ENCODE measurements around the gene TP53INP2.

Gene TP53INP2

GRCh38 chr20:34747479-34747878, 43.3 kb downstream of the TP53INP2 start:
- H3K27ac ChIP-seq (replicated peaks; ENCODE audit: low read length) = no peak overlapping the region
- H3K27me3 ChIP-seq (ENCODE audit: control insufficient read depth in 3 of 3, insufficient read depth in 3 of 3, low read depth in 1 of 3, low read length in 3 of 3) = no peaks in the 10 kb centered on the region
- no peaks in the 10 kb centered on the region for H3K9me3 ChIP-seq (replicated peaks in 1 of 2; ENCODE audit: control insufficient read depth in 2 of 2, insufficient read depth in 1 of 2, low read depth in 1 of 2, low read length in 2 of 2)
- no peak overlapping the region for H2BK15ac ChIP-seq (ENCODE audit: low read length)
- H3K36me3 ChIP-seq (replicated peaks in 1 of 2; ENCODE audit: control insufficient read depth in 2 of 2, insufficient read depth in 2 of 2, low read length in 2 of 2) = peaks cover 28 to 96% of the 10 kb centered on the region in 2 donors
- H3K4me1 ChIP-seq (ENCODE audit: control insufficient read depth in 2 of 2, insufficient read depth in 1 of 2, low read depth in 1 of 2, low read length in 2 of 2) = no peaks in the 10 kb centered on the region
- DNase-seq (ENCODE audit: low spot score) = no peak
- H4K8ac ChIP-seq (ENCODE audit: low read depth, low read length) = no peak overlapping the region
- H3K14ac ChIP-seq (ENCODE audit: low read length) = no peak overlapping the region
- no peak overlapping the region for H3K4ac ChIP-seq (ENCODE audit: low read length)
- no peak overlapping the region for H3K4me2 ChIP-seq (ENCODE audit: insufficient read depth, low read length, poor library complexity, severe bottlenecking)
- no peak overlapping the region for H3K4me3 ChIP-seq (ENCODE audit: low read length in 2 of 2)
- H2BK120ac ChIP-seq (ENCODE audit: low read depth, low read length) = no peak overlapping the region
- WGBS, 2 donors (ENCODE audit: extremely low coverage in 2 of 2, insufficient read length in 2 of 2, insufficient replicate concordance in 1 of 2) = no CpG with 5 or more reads among the region's 2 CpGs
- no peak overlapping the region for H2BK12ac ChIP-seq (ENCODE audit: low read length)
- H2BK5ac ChIP-seq (ENCODE audit: low read length) = no peak overlapping the region
- no peak overlapping the region for H3K18ac ChIP-seq (ENCODE audit: low read length)
- H4K91ac ChIP-seq (ENCODE audit: low read depth, low read length, poor library complexity) = no peak overlapping the region
- no peaks in the 10 kb centered on the region for H3K79me1 ChIP-seq (ENCODE audit: low read depth, low read length)
- H2AK5ac ChIP-seq (ENCODE audit: low read depth, low read length) = no peak overlapping the region
- no peak overlapping the region for H2AFZ ChIP-seq (ENCODE audit: low read length)
- H3K23ac ChIP-seq (ENCODE audit: low read depth, low read length, poor library complexity) = no peak overlapping the region
- no peak overlapping the region for H3K9ac ChIP-seq (ENCODE audit: low read depth, low read length, poor library complexity)

DNA sequence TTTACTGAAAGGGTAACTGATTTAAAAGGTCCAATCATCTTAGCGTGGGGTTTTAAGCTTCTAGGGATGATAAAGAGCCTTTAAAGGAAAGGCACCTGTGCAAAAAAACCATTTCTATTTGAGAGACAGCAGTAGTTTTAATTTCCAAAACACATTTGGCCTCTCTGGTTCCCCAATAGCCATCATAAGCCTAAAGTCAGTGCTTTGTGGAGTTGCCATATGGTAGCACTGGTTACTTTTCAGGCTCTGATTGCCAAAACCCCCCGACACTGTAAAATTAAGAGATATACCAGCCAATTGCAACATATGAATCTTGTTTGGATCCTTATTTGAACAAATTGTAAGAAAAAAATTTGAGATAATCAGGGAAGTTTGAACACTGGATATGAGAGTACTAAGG, 44.6 kb downstream of the TP53INP2 start:
- Histone ChIP-seq H3K4me1 (ENCODE audit: control insufficient read depth in 2 of 2, insufficient read depth in 1 of 2, low read depth in 1 of 2, low read length in 2 of 2) (no peaks in the 10 kb centered on the region), H2BK120ac (ENCODE audit: low read depth, low read length) (no peak overlapping the region), H3K27ac (replicated peaks; ENCODE audit: low read length) (no peak overlapping the region), H4K91ac (ENCODE audit: low read depth, low read length, poor library complexity) (no peak overlapping the region), H3K9me3 (replicated peaks in 1 of 2; ENCODE audit: control insufficient read depth in 2 of 2, insufficient read depth in 1 of 2, low read depth in 1 of 2, low read length in 2 of 2) (no peaks in the 10 kb centered on the region), H3K79me1 (ENCODE audit: low read depth, low read length) (no peaks in the 10 kb centered on the region), H3K14ac (ENCODE audit: low read length) (no peak overlapping the region), H2AK5ac (ENCODE audit: low read depth, low read length) (no peak overlapping the region), H4K8ac (ENCODE audit: low read depth, low read length) (no peak overlapping the region), H3K4me2 (ENCODE audit: insufficient read depth, low read length, poor library complexity, severe bottlenecking) (no peak overlapping the region), H3K23ac (ENCODE audit: low read depth, low read length, poor library complexity) (no peak overlapping the region), H3K27me3 (ENCODE audit: control insufficient read depth in 3 of 3, insufficient read depth in 3 of 3, low read depth in 1 of 3, low read length in 3 of 3) (no peaks in the 10 kb centered on the region), H3K36me3 (replicated peaks in 1 of 2; ENCODE audit: control insufficient read depth in 2 of 2, insufficient read depth in 2 of 2, low read length in 2 of 2) (peaks cover 19 to 95% of the 10 kb centered on the region in 2 donors), H2AFZ (ENCODE audit: low read length) (no peak overlapping the region), H3K4me3 (ENCODE audit: low read length in 2 of 2) (no peak overlapping the region), H3K9ac (ENCODE audit: low read depth, low read length, poor library complexity) (no peak overlapping the region), H2BK12ac (ENCODE audit: low read length) (no peak overlapping the region), H3K4ac (ENCODE audit: low read length) (no peak overlapping the region), H2BK15ac (ENCODE audit: low read length) (no peak overlapping the region), H2BK5ac (ENCODE audit: low read length) (no peak overlapping the region), H3K18ac (ENCODE audit: low read length) (no peak overlapping the region)
- WGBS, 2 donors (ENCODE audit: extremely low coverage in 2 of 2, insufficient read length in 2 of 2, insufficient replicate concordance in 1 of 2) = no CpG with 5 or more reads among the region's 2 CpGs
- DNase-seq (ENCODE audit: low spot score) = no peak

GRCh38 chr20:34750484-34750883, 46.3 kb downstream of the TP53INP2 start:
- Histone ChIP-seq H2BK120ac (ENCODE audit: low read depth, low read length) (no peak overlapping the region), H3K4ac (ENCODE audit: low read length) (no peak overlapping the region), H4K8ac (ENCODE audit: low read depth, low read length) (no peak overlapping the region), H3K4me2 (ENCODE audit: insufficient read depth, low read length, poor library complexity, severe bottlenecking) (no peak overlapping the region), H3K27me3 (ENCODE audit: control insufficient read depth in 3 of 3, insufficient read depth in 3 of 3, low read depth in 1 of 3, low read length in 3 of 3) (no peaks in the 10 kb centered on the region), H3K14ac (ENCODE audit: low read length) (no peak overlapping the region), H3K9ac (ENCODE audit: low read depth, low read length, poor library complexity) (no peak overlapping the region), H3K4me1 (ENCODE audit: control insufficient read depth in 2 of 2, insufficient read depth in 1 of 2, low read depth in 1 of 2, low read length in 2 of 2) (no peaks in the 10 kb centered on the region), H3K18ac (ENCODE audit: low read length) (no peak overlapping the region), H2BK12ac (ENCODE audit: low read length) (no peak overlapping the region), H2BK15ac (ENCODE audit: low read length) (no peak overlapping the region), H3K79me1 (ENCODE audit: low read depth, low read length) (no peaks in the 10 kb centered on the region), H2AK5ac (ENCODE audit: low read depth, low read length) (no peak overlapping the region), H3K36me3 (replicated peaks in 1 of 2; ENCODE audit: control insufficient read depth in 2 of 2, insufficient read depth in 2 of 2, low read length in 2 of 2) (peaks cover 22 to 95% of the 10 kb centered on the region in 2 donors), H4K91ac (ENCODE audit: low read depth, low read length, poor library complexity) (no peak overlapping the region), H2BK5ac (ENCODE audit: low read length) (no peak overlapping the region), H3K9me3 (replicated peaks in 1 of 2; ENCODE audit: control insufficient read depth in 2 of 2, insufficient read depth in 1 of 2, low read depth in 1 of 2, low read length in 2 of 2) (no peaks in the 10 kb centered on the region), H3K27ac (replicated peaks; ENCODE audit: low read length) (no peak overlapping the region), H3K4me3 (ENCODE audit: low read length in 2 of 2) (no peak overlapping the region), H2AFZ (ENCODE audit: low read length) (no peak overlapping the region), H3K23ac (ENCODE audit: low read depth, low read length, poor library complexity) (no peak overlapping the region)
- WGBS, 2 donors (ENCODE audit: extremely low coverage in 2 of 2, insufficient read length in 2 of 2, insufficient replicate concordance in 1 of 2) = no CpG with 5 or more reads among the region's 2 CpGs
- no peak for DNase-seq (ENCODE audit: low spot score)

DNA sequence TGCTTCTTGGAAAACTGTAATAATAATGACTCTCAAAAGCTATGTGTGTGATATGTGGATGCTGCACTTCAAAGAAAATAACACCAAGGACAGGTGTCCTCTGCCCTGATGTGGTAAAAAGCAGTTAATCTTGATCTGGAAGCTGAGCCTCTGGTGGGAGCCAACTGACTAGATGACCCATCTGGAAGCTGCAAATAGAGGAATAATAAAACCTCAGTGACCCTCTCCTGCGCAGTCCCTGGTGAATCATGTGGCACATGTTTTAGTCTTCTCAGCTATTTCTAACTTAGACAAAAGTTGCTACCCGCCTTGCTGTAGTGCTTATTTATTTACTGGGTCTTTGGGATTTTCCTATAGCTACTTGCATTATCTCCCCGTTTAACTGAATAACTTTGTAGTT, 47.3 kb downstream of the TP53INP2 start:
- Histone ChIP-seq H4K91ac (ENCODE audit: low read depth, low read length, poor library complexity) (no peak overlapping the region), H3K27me3 (ENCODE audit: control insufficient read depth in 3 of 3, insufficient read depth in 3 of 3, low read depth in 1 of 3, low read length in 3 of 3) (no peaks in the 10 kb centered on the region), H2BK5ac (ENCODE audit: low read length) (no peak overlapping the region), H2AK5ac (ENCODE audit: low read depth, low read length) (no peak overlapping the region), H3K23ac (ENCODE audit: low read depth, low read length, poor library complexity) (no peak overlapping the region), H2BK12ac (ENCODE audit: low read length) (no peak overlapping the region), H3K9me3 (replicated peaks in 1 of 2; ENCODE audit: control insufficient read depth in 2 of 2, insufficient read depth in 1 of 2, low read depth in 1 of 2, low read length in 2 of 2) (no peaks in the 10 kb centered on the region), H3K4me2 (ENCODE audit: insufficient read depth, low read length, poor library complexity, severe bottlenecking) (no peak overlapping the region), H2BK120ac (ENCODE audit: low read depth, low read length) (no peak overlapping the region), H3K79me1 (ENCODE audit: low read depth, low read length) (no peaks in the 10 kb centered on the region), H3K36me3 (replicated peaks in 1 of 2; ENCODE audit: control insufficient read depth in 2 of 2, insufficient read depth in 2 of 2, low read length in 2 of 2) (peaks cover 23 to 94% of the 10 kb centered on the region in 2 donors), H3K18ac (ENCODE audit: low read length) (no peak overlapping the region), H3K4me3 (ENCODE audit: low read length in 2 of 2) (no peak overlapping the region), H3K9ac (ENCODE audit: low read depth, low read length, poor library complexity) (no peak overlapping the region), H2BK15ac (ENCODE audit: low read length) (no peak overlapping the region), H3K27ac (replicated peaks; ENCODE audit: low read length) (no peak overlapping the region), H3K14ac (ENCODE audit: low read length) (no peak overlapping the region), H3K4me1 (ENCODE audit: control insufficient read depth in 2 of 2, insufficient read depth in 1 of 2, low read depth in 1 of 2, low read length in 2 of 2) (no peaks in the 10 kb centered on the region), H4K8ac (ENCODE audit: low read depth, low read length) (no peak overlapping the region), H3K4ac (ENCODE audit: low read length) (no peak overlapping the region), H2AFZ (ENCODE audit: low read length) (no peak overlapping the region)
- WGBS, 2 donors (ENCODE audit: extremely low coverage in 2 of 2, insufficient read length in 2 of 2, insufficient replicate concordance in 1 of 2) = no CpG with 5 or more reads among the region's 3 CpGs
- no peak for DNase-seq (ENCODE audit: low spot score)

Data from neuronal stem cell (in vitro differentiated cells).